HPDE6-E6E7 (cell line): ENCODE measurements around the gene OR7C2.

Experiments used
- DNase-seq: peaks from one replicate; pipeline ENCODE4 v3.0.0; 2011; ENCODE audit warnings: missing footprints; ENCODE audit errors: extremely low spot score

Gene OR7C2

DNA sequence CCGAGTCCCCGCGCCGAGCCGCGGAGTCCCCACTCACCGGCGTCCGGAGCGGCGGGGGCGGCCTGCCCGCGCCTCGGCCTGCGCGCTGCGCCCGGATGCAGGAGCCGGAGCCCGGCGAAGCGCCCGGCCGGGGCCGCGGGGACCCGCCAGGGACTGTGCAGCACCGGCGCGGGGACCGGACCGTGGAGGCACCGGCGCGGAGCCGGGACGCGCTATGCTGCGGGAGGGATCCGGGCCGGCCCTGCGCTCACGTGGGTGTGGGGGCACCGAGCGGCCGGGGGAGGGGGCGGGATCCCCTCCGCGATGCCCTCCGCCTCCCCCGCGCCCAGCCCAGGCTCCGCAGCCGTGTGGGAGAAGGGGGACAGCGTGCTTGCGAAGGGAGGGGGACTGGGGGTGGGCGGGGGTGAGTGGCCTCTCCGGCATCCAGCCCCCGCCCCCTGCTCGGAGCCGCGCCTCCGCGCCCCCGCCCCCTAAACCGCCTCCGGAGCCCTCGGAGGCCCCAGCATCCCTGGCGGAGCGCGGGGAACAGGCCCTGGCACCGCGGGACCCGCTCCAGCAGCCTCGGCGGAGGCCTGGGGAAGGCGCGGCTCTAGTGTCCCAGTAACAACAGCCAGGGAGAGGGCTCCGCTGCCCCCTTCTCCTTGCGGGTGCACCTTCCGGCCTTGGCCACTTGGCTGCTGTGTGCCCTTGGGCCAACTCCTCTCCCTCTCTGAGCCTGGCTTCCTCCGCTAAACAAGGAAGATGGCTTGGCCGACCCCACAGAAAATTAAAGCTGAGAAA, 38.4 kb downstream of the OR7C2 start, which contains the start of gene SLC1A6:
TSS of gene SLC1A6 (minus strand) at position 389 of the 780 bp plus-strand sequence. CDS start 6,954 bp downstream, outside the sequence.
- DNase-seq, result no peak

DNA sequence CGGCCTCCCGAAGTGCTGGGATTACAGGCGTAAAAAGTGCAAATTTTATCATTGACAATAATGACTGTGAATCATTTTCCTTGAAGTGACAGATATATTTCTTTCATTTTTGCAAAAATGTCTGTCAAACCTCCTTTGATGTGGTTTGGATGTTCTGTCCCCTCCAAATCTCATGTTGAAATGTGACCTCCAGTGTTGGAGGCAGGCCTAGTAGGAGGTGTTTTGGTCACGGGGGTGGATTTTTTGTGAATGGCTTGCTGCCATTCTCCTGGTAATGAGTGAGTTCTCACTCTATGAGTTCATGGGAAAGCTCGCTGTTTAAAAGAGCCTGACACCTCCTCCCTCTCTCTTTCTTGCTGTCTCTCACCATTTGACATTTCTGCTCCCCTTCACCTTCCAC, 43.8 kb downstream of the OR7C2 start:
- DNase-seq, result no peak
